Measurements from ENCODE around the gene CYTL1.
"Not testable (repeated sequence)": the region's sequence is repeated elsewhere in the genome, so short reads cannot be mapped to it uniquely, and the experiment has no call there.

Gene CYTL1

DNA sequence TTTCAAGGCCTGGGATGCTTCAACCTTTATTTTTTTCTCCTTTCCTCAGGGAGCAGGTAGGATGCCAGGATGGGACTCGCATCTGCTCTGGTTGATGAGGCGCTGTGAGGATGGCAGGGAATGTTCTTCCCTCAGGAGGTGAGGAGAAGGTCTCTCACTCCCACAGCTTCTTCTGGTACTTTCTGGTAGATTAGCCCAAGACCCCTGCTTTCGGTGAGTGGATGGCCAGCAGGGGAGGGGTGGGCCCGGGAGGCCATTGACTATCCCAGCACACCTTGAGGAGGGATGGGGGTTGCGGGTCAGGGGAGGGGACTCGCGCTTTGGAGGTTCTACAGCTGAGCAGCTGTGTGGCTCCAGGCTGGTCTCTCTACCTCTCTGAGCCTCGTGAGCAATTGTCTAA lies 14.8 kb downstream of the CYTL1 start:
- H3K4me3 ChIP-seq (ENCODE audit: control insufficient read depth, low read depth, low read length), result no peak overlapping the region
- no peak for DNase-seq (ENCODE audit: low read depth)
- TF ChIP-seq, protein P1, sequence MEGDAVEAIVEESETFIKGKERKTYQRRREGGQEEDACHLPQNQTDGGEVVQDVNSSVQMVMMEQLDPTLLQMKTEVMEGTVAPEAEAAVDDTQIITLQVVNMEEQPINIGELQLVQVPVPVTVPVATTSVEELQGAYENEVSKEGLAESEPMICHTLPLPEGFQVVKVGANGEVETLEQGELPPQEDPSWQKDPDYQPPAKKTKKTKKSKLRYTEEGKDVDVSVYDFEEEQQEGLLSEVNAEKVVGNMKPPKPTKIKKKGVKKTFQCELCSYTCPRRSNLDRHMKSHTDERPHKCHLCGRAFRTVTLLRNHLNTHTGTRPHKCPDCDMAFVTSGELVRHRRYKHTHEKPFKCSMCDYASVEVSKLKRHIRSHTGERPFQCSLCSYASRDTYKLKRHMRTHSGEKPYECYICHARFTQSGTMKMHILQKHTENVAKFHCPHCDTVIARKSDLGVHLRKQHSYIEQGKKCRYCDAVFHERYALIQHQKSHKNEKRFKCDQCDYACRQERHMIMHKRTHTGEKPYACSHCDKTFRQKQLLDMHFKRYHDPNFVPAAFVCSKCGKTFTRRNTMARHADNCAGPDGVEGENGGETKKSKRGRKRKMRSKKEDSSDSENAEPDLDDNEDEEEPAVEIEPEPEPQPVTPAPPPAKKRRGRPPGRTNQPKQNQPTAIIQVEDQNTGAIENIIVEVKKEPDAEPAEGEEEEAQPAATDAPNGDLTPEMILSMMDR (IDR thresholded peaks at IDR 0.05; ENCODE audit: control insufficient read depth, insufficient read depth, low read depth, low read length, missing control alignments), result no peak

- H3K4me3 ChIP-seq (ENCODE audit: control insufficient read depth, low read depth, low read length), result no peak overlapping the region
- TF ChIP-seq, protein P1 (IDR thresholded peaks at IDR 0.05; ENCODE audit: control insufficient read depth, insufficient read depth, low read depth, low read length, missing control alignments), result no peak
- DNase-seq (ENCODE audit: low read depth), result no peak
Measured at GRCh38 chr4:5003918-5004317, 15.3 kb downstream of the CYTL1 start.

DNA sequence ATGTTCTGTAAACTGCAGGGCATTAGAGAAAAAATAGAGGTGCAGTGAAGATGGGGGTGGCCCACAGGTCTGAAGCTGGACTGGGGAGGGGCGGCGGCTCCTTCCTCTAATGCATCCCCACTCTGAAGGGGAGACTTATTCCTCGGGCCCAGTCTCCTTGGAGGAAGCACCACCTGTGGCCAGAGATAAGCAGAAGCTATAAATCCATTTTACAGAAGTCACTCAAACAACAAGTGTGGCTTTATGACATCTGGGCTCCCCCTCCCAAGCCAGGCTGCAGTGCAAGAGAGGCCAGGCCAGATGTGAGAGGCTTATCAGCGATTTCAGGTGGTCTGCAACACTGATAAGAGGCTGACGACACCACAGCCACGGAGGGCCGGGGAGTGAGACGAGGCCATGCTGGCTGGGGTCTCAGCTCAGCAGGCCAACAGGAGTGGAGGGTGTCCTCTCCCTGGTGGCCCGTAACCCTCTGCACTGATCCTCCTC lies 15.8 kb downstream of the CYTL1 start:
- no peak overlapping the region for H3K4me3 ChIP-seq (ENCODE audit: control insufficient read depth, low read depth, low read length)
- TF ChIP-seq, protein P1 (IDR thresholded peaks at IDR 0.05; ENCODE audit: control insufficient read depth, insufficient read depth, low read depth, low read length, missing control alignments), result no peak
- DNase-seq (ENCODE audit: low read depth), result no peak

GRCh38 chr4:5001641-5002040 lies 17.6 kb downstream of the CYTL1 start:
- not testable (repeated sequence) for DNase-seq (ENCODE audit: low read depth); H3K4me3 ChIP-seq (ENCODE audit: control insufficient read depth, low read depth, low read length)

GRCh38 chr4:4996935-4997334 lies 22.3 kb downstream of the CYTL1 start:
- not testable (repeated sequence) for H3K4me3 ChIP-seq (ENCODE audit: control insufficient read depth, low read depth, low read length)
- DNase-seq (ENCODE audit: low read depth), result peak; percentile 23

- TF ChIP-seq, protein P1 (IDR thresholded peaks at IDR 0.05; ENCODE audit: control insufficient read depth, insufficient read depth, low read depth, low read length, missing control alignments), result no peak
- no peak overlapping the region for H3K4me3 ChIP-seq (ENCODE audit: control insufficient read depth, low read depth, low read length)
- no peak for DNase-seq (ENCODE audit: low read depth)
Measured at GRCh38 chr4:4995908-4996265, 23.4 kb downstream of the CYTL1 start.

DNA sequence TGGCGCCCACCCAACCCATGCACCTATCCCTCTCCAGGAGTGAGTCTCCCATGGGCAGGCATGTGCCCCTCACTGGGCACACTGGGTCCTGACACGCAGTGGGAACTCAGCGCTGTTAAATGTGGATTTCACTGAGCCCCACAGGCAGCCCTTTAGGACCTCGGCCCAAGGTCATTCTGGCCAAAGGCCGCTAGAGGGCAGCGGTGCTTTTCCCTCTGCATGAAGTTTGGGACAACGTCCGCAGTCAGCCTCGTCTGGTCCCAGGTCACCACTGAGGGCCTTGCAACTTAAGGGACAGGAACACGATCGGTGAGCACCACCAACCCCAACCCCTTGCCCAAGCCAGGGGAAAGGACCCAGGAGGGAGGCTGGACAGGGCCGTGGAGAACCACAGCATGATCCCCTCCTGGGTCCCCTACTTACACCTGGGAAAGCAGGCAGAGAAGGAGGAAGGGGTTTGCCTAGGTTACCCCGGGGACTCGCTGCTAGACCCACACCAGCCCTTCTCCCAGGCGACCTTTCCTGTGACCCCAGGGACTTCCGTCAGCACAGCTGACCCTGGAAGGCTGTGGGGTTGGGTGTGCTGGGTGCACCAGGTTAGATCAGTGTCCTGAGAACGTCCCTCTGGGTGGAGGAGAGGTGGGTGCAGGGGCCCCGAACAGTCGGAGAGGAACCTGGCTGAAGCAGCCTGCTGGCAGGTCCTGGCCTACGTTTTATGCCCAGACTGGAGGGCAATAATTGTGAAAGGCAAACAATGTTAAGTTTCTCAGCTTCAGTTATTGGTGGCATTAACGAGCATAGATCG lies 24.0 kb downstream of the CYTL1 start:
- no peak overlapping the region for H3K4me3 ChIP-seq (ENCODE audit: control insufficient read depth, low read depth, low read length)
- TF ChIP-seq, protein P1 (IDR thresholded peaks at IDR 0.05; ENCODE audit: control insufficient read depth, insufficient read depth, low read depth, low read length, missing control alignments), result peak; percentile 93
- DNase-seq (ENCODE audit: low read depth), result no peak
